Colonic mucosa (tissue), 4 donors: ENCODE results near the gene GRIK4. TPM values are rescaled to one million over a fixed set of nuclear protein-coding genes. Genes with fewer than 3 reads are reported as not detected.

Experiments used
- DNase-seq: peaks from one replicate; pipeline ENCODE4 v3.0.0-alpha.2; 2020
- H3K27ac ChIP-seq: fragments of 200-600 bp; one replicate; pipeline ENCODE4 v1.8.0; 2021
- H3K27me3 ChIP-seq: fragments of 200-600 bp; one replicate; pipeline ENCODE4 v1.8.0; 2021
- H3K36me3 ChIP-seq: fragments of 200-600 bp; one replicate; pipeline ENCODE4 v1.8.0; 2021
- H3K4me1 ChIP-seq: fragments of 200-600 bp; one replicate; pipeline ENCODE4 v1.8.0; 2021; ENCODE audit warnings: mild to moderate bottlenecking
- H3K4me3 ChIP-seq: fragments of 200-600 bp; one replicate; pipeline ENCODE4 v1.8.0; 2021
- H3K9ac ChIP-seq, 2 donors: one replicate each; pipeline ENCODE4 v1.7.0; 2013; ENCODE audit warnings: control low read depth in 2 of 2, low read depth in 2 of 2, low read length in 2 of 2
- H3K9me3 ChIP-seq: fragments of 200-600 bp; one replicate; pipeline ENCODE4 v1.8.0; 2021
- intact Hi-C: fragments of 100-400 bp; cut with DNase I; formaldehyde crosslinking; loops from one replicate; pipeline ENCODE4 v1.14.1; 2022
- total RNA-seq, 2 donors: library from RNA; stranded (reverse); fragmentation: NEBNext Ultra II Directional in 1 of 2; extraction: Animal tissue kit (Norgen Biotek cat#: 25700) in 1 of 2; gene quantifications; one replicate each; pipeline ENCODE4 v1.2.1, GENCODE V29; 2021
- TF ChIP-seq, protein P1 (sequence below): fragments of 200-600 bp; IDR thresholded peaks from one replicate; pipeline ENCODE4 v1.8.0; 2022; ENCODE audit warnings: antibody characterized with exemption, mild to moderate bottlenecking
- donor health status: healthy.
- donor health status: DM: no; HTN: no; CAD: no.
- donor health status: DM: no; HTN: no; CAD: no.

The GRIK4 gene
- total RNA-seq, 2 donors from 2014 or later = 0.10 to 0.21 TPM

DNA sequence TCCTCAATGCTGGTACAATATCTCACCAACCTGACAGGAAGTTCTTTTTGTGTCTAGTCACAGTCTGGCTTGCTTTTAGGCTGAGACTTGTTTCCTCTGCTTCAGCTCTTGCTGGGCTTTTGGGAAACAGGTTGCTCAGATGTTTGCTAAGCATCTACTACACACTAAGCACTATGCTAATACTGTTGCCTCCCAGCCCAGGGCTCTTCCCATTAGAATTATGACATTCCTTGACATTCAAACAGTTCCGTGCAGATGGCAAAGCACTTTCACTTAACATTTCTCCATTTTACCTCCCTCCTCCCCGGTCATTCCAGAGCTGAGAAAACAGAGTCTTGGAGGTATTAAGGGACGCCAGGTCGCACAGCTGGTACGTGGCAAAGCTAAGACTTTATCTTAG lies 311.6 kb downstream of the GRIK4 start:
- no peak overlapping the region for H3K27ac ChIP-seq

DNA sequence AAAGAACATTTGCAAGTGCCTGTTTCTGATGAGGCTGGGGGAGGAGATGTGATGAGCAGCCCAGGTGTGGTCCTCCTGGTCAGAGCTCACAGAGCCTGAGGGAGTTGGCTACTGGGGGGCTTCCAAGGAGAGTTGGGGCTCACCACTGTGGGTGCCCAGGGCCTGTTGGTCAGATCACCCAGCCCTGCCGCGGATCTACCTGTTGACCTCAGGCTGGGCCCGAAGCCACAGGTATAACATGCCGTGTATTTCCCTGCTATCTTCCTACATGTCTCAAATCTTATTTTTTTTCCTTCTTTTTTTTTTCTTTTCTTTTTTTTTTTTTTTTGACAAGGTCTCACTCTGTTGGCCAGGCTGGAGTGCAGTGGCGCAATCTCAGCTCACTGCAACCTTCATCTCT lies 312.7 kb downstream of the GRIK4 start:
- TF ChIP-seq, protein P1, sequence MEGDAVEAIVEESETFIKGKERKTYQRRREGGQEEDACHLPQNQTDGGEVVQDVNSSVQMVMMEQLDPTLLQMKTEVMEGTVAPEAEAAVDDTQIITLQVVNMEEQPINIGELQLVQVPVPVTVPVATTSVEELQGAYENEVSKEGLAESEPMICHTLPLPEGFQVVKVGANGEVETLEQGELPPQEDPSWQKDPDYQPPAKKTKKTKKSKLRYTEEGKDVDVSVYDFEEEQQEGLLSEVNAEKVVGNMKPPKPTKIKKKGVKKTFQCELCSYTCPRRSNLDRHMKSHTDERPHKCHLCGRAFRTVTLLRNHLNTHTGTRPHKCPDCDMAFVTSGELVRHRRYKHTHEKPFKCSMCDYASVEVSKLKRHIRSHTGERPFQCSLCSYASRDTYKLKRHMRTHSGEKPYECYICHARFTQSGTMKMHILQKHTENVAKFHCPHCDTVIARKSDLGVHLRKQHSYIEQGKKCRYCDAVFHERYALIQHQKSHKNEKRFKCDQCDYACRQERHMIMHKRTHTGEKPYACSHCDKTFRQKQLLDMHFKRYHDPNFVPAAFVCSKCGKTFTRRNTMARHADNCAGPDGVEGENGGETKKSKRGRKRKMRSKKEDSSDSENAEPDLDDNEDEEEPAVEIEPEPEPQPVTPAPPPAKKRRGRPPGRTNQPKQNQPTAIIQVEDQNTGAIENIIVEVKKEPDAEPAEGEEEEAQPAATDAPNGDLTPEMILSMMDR = no peak
- intact Hi-C loops = no loop called here
- Histone ChIP-seq H3K9ac (no peak overlapping the region), H3K36me3 (no peaks in the 10 kb centered on the region), H3K4me1 (no peaks in the 10 kb centered on the region), H3K27me3 (no peaks in the 10 kb centered on the region), H3K9me3 (no peaks in the 10 kb centered on the region), H3K27ac (no peak overlapping the region), H3K4me3 (no peak overlapping the region)
- DNase-seq = no peak

More for the DNA sequence above, 311.6 kb downstream of the GRIK4 start:
- intact Hi-C loops = no loop called here
- DNase-seq = no peak
- Histone ChIP-seq H3K36me3 (no peaks in the 10 kb centered on the region), H3K9ac (no peak overlapping the region), H3K27me3 (no peaks in the 10 kb centered on the region), H3K4me1 (no peaks in the 10 kb centered on the region), H3K9me3 (no peaks in the 10 kb centered on the region), H3K4me3 (no peak overlapping the region)
- TF ChIP-seq, protein P1 = no peak

DNA sequence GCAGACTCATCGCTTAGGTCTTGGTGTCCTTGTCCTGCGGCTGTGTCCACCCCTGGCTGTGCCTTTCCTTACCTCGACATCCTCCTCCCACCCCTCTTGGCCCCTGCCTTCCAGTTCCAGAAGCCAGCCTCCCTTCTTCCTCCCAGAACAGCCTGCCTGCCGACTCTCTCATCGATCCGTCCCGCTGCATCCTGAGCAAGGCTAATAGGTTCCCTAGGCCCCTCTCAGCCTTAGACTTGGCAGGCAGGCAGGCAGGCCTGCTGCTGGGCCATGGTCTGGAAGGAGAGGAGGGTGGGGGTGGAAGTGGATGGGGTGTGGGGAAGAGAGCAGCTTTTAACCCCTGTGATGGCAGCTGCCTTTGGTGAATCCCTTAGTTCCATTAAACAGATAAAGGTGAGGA lies 315.6 kb downstream of the GRIK4 start:
- H3K4me3 ChIP-seq = no peak overlapping the region
- TF ChIP-seq, protein P1 = no peak
- no peak overlapping the region for H3K27ac ChIP-seq
- no peaks in the 10 kb centered on the region for H3K4me1 ChIP-seq
- no peaks in the 10 kb centered on the region for H3K9me3 ChIP-seq
- DNase-seq = no peak
- H3K36me3 ChIP-seq = no peaks in the 10 kb centered on the region
- H3K27me3 ChIP-seq = no peaks in the 10 kb centered on the region
- H3K9ac ChIP-seq = no peak overlapping the region
- intact Hi-C loops = no loop called here

DNA sequence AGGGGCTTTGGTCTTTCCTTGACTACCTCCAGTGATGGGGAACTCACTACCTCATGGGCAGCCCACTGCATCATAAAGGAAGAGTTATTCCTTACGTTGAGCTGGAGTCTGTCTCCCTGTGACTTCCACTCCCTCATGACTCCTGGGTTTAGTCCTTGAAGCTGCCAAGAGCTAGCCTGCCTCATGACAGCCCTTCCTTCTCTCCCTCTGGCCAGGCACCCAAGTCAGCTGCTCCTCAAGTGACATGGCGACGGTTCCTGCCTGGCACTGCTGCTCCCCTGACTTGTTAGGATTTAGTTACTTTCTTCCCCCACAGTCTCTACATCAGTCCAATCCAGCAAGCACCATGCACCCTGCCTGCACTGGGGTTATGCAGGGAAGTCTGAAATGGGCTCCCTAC lies 316.3 kb downstream of the GRIK4 start:
- Histone ChIP-seq H3K4me1 (no peaks in the 10 kb centered on the region), H3K36me3 (no peaks in the 10 kb centered on the region), H3K27me3 (no peaks in the 10 kb centered on the region), H3K4me3 (no peak overlapping the region), H3K9me3 (no peaks in the 10 kb centered on the region), H3K27ac (no peak overlapping the region), H3K9ac (no peak overlapping the region)
- intact Hi-C loops = no loop called here
- TF ChIP-seq, protein P1 = no peak
- no peak for DNase-seq

DNA sequence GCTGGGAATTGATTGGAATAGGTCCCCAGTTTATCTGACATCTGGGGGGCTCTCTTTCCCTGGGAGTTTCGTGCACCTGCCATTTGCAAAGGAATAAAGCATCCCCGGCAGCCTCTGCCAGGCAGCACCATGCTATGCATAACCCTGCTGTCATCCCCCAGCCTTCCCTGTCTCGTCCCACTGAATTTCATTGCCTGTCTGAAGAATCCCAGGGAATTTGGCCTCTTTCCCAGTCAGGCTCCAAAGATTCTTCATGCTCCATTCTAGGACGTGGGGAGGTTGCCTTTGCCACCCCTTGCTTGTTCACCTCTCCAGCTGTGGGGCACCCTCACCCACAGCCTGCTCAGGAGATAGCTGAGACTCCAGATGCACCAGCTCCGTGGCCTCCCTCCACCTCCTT lies 317.3 kb downstream of the GRIK4 start:
- TF ChIP-seq, protein P1 = no peak

More for the DNA sequence above, 317.3 kb downstream of the GRIK4 start:
- H3K36me3 ChIP-seq = no peaks in the 10 kb centered on the region
- H3K27ac ChIP-seq = no peak overlapping the region
- no peak for DNase-seq
- no peaks in the 10 kb centered on the region for H3K4me1 ChIP-seq
- intact Hi-C loops = no loop called here
- no peak overlapping the region for H3K4me3 ChIP-seq
- no peak overlapping the region for H3K9ac ChIP-seq
- H3K27me3 ChIP-seq = no peaks in the 10 kb centered on the region
- no peaks in the 10 kb centered on the region for H3K9me3 ChIP-seq
